ENCODE measurements around the gene TWIST2. TPM values are rescaled to one million over a fixed set of nuclear protein-coding genes. Genes with fewer than 3 reads are reported as not detected.

The TWIST2 gene
- total RNA-seq, 1 donor from 2014 or later, result 18.6 TPM

DNA sequence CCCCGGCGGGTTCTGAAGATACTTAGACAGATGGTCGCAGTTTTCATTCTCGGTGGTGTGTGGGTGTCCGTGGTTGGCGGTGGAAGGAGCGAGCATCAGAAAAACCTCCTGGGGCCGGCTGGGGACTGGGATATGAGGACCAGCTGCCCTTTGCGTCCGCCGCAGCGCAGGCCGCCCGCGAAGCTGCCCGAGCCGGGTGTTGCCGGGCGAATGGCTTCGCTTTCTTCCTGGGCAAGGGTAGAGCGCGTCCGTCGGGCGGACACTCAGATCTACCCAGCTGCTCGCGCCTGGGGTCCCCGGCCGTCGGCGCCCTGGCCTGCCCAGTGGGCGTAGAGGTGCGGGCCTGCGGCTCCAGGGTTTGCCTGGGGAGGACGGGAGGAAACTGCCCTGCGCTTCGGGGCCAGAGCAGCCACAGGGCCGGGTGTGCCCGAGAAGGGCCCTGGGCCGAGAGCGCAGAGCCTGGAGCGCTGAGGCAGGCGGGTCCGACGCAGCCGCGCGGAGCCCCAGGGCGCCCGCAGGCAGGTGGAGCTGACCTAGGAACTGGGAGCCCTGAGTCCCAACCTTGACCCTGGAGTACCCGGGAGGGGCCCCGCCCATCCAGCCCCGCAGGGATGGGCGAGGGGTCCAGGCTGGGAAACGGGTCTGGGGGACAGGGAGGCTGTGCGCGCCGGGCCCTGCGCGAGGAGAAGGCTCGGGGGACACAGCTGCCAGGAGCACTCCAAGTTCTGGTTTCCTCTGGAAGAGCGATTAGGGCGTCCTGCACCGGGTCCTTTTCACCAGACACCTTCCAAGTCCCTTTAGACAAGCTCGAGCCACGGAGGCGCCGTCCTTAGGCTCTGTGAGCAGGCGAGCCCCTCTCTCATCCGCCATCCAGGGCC is 1.3 kb downstream of the TWIST2 start:
- peak overlapping the region; percentile 16 for H3K27ac Mint-ChIP-seq
- no peaks in the 10 kb centered on the region for H3K36me3 Mint-ChIP-seq
- peak overlapping the region; percentile 74 for H3K4me3 Mint-ChIP-seq
- H3K4me1 Mint-ChIP-seq, result peaks cover 23% of the 10 kb centered on the region
- no peak for TF ChIP-seq CTCF (IDR thresholded peaks at IDR 0.05; ENCODE audit: unreplicated experiment)
- H3K27me3 Mint-ChIP-seq (ENCODE audit: low read depth), result peaks cover 83% of the 10 kb centered on the region
- no peaks in the 10 kb centered on the region for H3K9me3 Mint-ChIP-seq
- DNase-seq (ENCODE audit: low spot score in 2 of 2, unreplicated experiment in 2 of 2), result no peak

DNA sequence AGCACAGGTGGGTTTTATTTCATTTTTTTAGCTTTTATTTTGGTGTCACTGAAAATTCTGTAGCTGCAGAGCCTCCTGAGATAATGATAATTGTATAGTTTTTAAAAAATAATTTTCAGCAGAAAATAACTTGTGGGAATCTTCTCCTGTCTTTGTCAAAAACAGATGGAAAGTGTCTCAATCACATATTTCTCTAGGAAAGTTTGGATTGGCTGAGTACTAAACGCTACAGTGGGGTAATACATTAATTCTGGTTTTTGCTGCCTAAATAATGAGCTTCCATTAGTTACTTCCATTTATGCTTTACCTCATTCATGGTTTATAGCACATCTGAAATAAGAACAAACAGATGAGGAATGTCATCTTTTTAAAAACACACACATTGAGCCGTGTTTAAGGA is 2.2 kb downstream of the TWIST2 start:
- no peaks in the 10 kb centered on the region for H3K9me3 Mint-ChIP-seq
- peaks cover 83% of the 10 kb centered on the region for H3K27me3 Mint-ChIP-seq (ENCODE audit: low read depth)
- no peaks in the 10 kb centered on the region for H3K36me3 Mint-ChIP-seq
- no peak for TF ChIP-seq CTCF (IDR thresholded peaks at IDR 0.05; ENCODE audit: unreplicated experiment)
- peak overlapping the region; percentile 16 for H3K27ac Mint-ChIP-seq
- no peak for DNase-seq (ENCODE audit: low spot score in 2 of 2, unreplicated experiment in 2 of 2)
- peaks cover 23% of the 10 kb centered on the region for H3K4me1 Mint-ChIP-seq
- peak overlapping the region; percentile 74 for H3K4me3 Mint-ChIP-seq

- no peak for TF ChIP-seq CTCF (IDR thresholded peaks at IDR 0.05; ENCODE audit: unreplicated experiment)
- peak in 1 of 2 experiments; percentile 17 for DNase-seq (ENCODE audit: low spot score in 2 of 2, unreplicated experiment in 2 of 2)
- H3K27me3 Mint-ChIP-seq (ENCODE audit: low read depth), result peaks cover 83% of the 10 kb centered on the region
- H3K9me3 Mint-ChIP-seq, result no peaks in the 10 kb centered on the region
- H3K36me3 Mint-ChIP-seq, result no peaks in the 10 kb centered on the region
- no peak overlapping the region for H3K27ac Mint-ChIP-seq
- H3K4me3 Mint-ChIP-seq, result peak overlapping the region; percentile 74
- peaks cover 20% of the 10 kb centered on the region for H3K4me1 Mint-ChIP-seq
Observed at GRCh38 chr2:238851026-238851425, 3.1 kb downstream of the TWIST2 start.

DNA sequence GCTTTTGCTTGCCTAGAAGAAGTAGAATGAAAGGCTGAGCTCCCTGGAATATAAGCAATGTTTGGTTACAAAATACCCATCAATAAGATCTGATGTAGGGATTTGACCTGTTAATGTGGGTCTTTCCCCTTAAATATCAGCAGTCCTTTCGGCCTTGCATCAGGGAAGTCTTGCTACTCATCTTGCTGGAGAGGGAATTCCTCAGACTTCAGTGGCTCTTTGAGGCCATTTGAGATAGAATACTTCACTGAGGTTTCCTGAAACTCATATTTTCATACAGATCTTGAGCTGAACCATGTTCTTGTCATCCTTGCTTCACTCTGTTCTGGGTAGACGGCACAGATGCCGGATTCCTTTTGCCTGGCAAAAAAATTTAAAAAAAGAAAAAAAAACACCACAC is 3.9 kb downstream of the TWIST2 start:
- peak overlapping the region; percentile 74 for H3K4me3 Mint-ChIP-seq
- DNase-seq (ENCODE audit: low spot score in 2 of 2, unreplicated experiment in 2 of 2), result no peak
- peaks cover 19% of the 10 kb centered on the region for H3K4me1 Mint-ChIP-seq
- H3K9me3 Mint-ChIP-seq, result no peaks in the 10 kb centered on the region
- H3K36me3 Mint-ChIP-seq, result no peaks in the 10 kb centered on the region
- peaks cover 79% of the 10 kb centered on the region for H3K27me3 Mint-ChIP-seq (ENCODE audit: low read depth)
- H3K27ac Mint-ChIP-seq, result peak overlapping the region; percentile 62
- no peak for TF ChIP-seq CTCF (IDR thresholded peaks at IDR 0.05; ENCODE audit: unreplicated experiment)

DNA sequence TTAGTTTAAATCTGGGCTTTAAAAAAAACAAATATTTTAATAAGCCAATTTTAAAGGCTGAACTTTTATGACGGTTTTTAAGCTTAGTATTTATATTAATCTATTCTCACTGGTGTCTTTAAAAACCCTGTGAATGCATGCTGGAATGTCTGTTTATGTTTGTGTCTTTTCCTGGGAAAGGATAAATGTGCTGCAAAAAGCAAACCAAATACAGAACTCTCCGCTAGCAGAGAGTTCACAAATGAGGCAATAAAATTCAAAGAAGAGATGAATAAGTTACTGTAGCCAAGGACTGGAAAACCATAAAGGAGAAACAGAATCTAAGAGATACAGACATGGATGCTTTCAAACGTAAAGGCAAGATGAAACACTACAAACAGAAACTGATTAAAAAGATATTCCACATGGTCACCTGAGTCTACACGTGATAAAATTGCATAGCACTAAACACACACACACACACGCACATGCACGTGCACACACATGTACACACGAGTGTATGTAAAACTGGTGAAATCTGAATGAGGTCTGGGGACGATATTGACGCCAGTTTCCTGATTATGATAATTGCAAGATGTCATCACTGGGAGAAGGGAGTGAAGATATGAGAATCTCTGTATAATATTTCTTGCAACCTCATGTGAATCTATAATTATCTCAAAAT is 4.5 kb downstream of the TWIST2 start:
- Mint-ChIP-seq H3K27ac (no peak overlapping the region), H3K4me1 (peaks cover 19% of the 10 kb centered on the region), H3K4me3 (peak overlapping the region; percentile 4), H3K9me3 (no peaks in the 10 kb centered on the region), H3K36me3 (no peaks in the 10 kb centered on the region), H3K27me3 (ENCODE audit: low read depth) (peaks cover 76% of the 10 kb centered on the region)
- no peak for TF ChIP-seq CTCF (IDR thresholded peaks at IDR 0.05; ENCODE audit: unreplicated experiment)
- DNase-seq (ENCODE audit: low spot score in 2 of 2, unreplicated experiment in 2 of 2), result no peak
